Measurements from ENCODE around the gene SELENOF.

Gene SELENOF

GRCh38 chr1:86933562-86934377 lies 19.8 kb upstream of the SELENOF start:
- no peak for TF ChIP-seq CTCF (IDR thresholded peaks at IDR 0.05)

- TF ChIP-seq CTCF (IDR thresholded peaks at IDR 0.05), result no peak
These were observed 19.1 kb upstream of the SELENOF start for GRCh38 chr1:86933051-86933450.

- TF ChIP-seq CTCF (IDR thresholded peaks at IDR 0.05), result no peak
These were observed 14.9 kb upstream of the SELENOF start for GRCh38 chr1:86928819-86929218.

- TF ChIP-seq CTCF (IDR thresholded peaks at IDR 0.05), result no peak
These were observed 13.0 kb upstream of the SELENOF start for GRCh38 chr1:86926883-86927282.

- TF ChIP-seq CTCF (IDR thresholded peaks at IDR 0.05), result no peak
These were observed 11.8 kb upstream of the SELENOF start for GRCh38 chr1:86925742-86926141.

GRCh38 chr1:86924324-86924960 lies 10.5 kb upstream of the SELENOF start:
- TF ChIP-seq CTCF (IDR thresholded peaks at IDR 0.05), result no peak

GRCh38 chr1:86922445-86922844 lies 8.5 kb upstream of the SELENOF start:
- TF ChIP-seq CTCF (IDR thresholded peaks at IDR 0.05), result no peak

Data from LNCAP (cell line).